Body of pancreas (tissue), 4 donors: ENCODE data around the gene SRSF4.

Experiments
- CTCF ChIP-seq, 7 experiments: fragments of 450-650 bp in 4 of 7; fragments of 200-600 bp in 3 of 7; sonication (generic) in 3 of 7; IDR thresholded peaks; one replicate each; pipeline ENCODE4 v1.5.1; 2016 to 2019; ENCODE audit warnings: antibody characterized with exemption in 7 of 7
- POLR2A ChIP-seq, 3 donors: fragments of 450-650 bp; IDR thresholded peaks; one replicate each; pipeline ENCODE4 v1.6.1; 2016; ENCODE audit warnings: antibody characterized with exemption in 3 of 3, mild to moderate bottlenecking in 2 of 3

GRCh38 chr1:29196863-29197589 is 15.3 kb upstream of the SRSF4 start:
- no peak for TF ChIP-seq CTCF (IDR thresholded peaks at IDR 0.05)
- no peak for TF ChIP-seq POLR2A (IDR thresholded peaks at IDR 0.05)
